HEK293T (cell line): ENCODE data around the gene ATP5PD.

ENCODE experiments used
- ARNT ChIP-seq: fragments of 450-650 bp; IDR thresholded peaks from 2 replicates; pipeline ENCODE4 v1.6.1; 2017; ENCODE audit warnings: mild to moderate bottlenecking
- BHLHE40 ChIP-seq: fragments of 450-650 bp; IDR thresholded peaks from 2 replicates; pipeline ENCODE4 v1.6.1; 2016; ENCODE audit warnings: mild to moderate bottlenecking, moderate library complexity, borderline replicate concordance
- CTBP1 ChIP-seq: fragments of 450-650 bp; IDR thresholded peaks from 2 replicates; pipeline ENCODE4 v1.6.1; 2016; ENCODE audit warnings: borderline replicate concordance
- ELF4 ChIP-seq: fragments of 450-650 bp; IDR thresholded peaks from 2 replicates; pipeline ENCODE4 v1.6.1; 2017; ENCODE audit warnings: antibody characterized with exemption
- FOXA1 ChIP-seq: fragments of 450-650 bp; IDR thresholded peaks from 2 replicates; pipeline ENCODE4 v1.6.1; 2016; ENCODE audit warnings: mild to moderate bottlenecking
- FOXK2 ChIP-seq: fragments of 450-650 bp; IDR thresholded peaks from 2 replicates; pipeline ENCODE4 v1.6.1; 2016; ENCODE audit warnings: mild to moderate bottlenecking
- FOXM1 ChIP-seq: fragments of 450-650 bp; IDR thresholded peaks from 2 replicates; pipeline ENCODE4 v1.6.1; 2017; ENCODE audit warnings: mild to moderate bottlenecking, borderline replicate concordance
- HDGF ChIP-seq: fragments of 450-650 bp; IDR thresholded peaks from 2 replicates; pipeline ENCODE4 v1.6.1; 2017; ENCODE audit warnings: antibody characterized with exemption, borderline replicate concordance
- LEF1 ChIP-seq: fragments of 450-650 bp; IDR thresholded peaks from 2 replicates; pipeline ENCODE4 v1.6.1; 2017; ENCODE audit warnings: mild to moderate bottlenecking, borderline replicate concordance
- NFRKB ChIP-seq: fragments of 450-650 bp; IDR thresholded peaks from 2 replicates; pipeline ENCODE4 v1.6.1; 2016; ENCODE audit warnings: mild to moderate bottlenecking, moderate library complexity
- PKNOX1 ChIP-seq: fragments of 450-650 bp; IDR thresholded peaks from 2 replicates; pipeline ENCODE4 v1.6.1; 2016
- SP1 ChIP-seq: fragments of 450-650 bp; IDR thresholded peaks from 2 replicates; pipeline ENCODE4 v1.6.1; 2017
- SUZ12 ChIP-seq: fragments of 450-650 bp; IDR thresholded peaks from 2 replicates; pipeline ENCODE4 v1.6.1; 2016; ENCODE audit warnings: mild to moderate bottlenecking
- TARDBP ChIP-seq: fragments of 450-650 bp; IDR thresholded peaks from 2 replicates; pipeline ENCODE4 v1.6.1; 2016

GRCh38 chr17:74992223-74992622, 54.5 kb downstream of the ATP5PD start:
- TF ChIP-seq NFRKB (no peak), SUZ12 (no peak), SP1 (no peak), FOXM1 (no peak), LEF1 (no peak), PKNOX1 (no peak), BHLHE40 (no peak), ARNT (no peak), FOXA1 (no peak), ELF4 (no peak), CTBP1 (no peak), FOXK2 (no peak), HDGF (no peak), TARDBP (no peak)
